IMR-90 (cell line): ENCODE measurements around the gene SLIT3.

ENCODE experiments used
- CEBPB ChIP-seq: IDR thresholded peaks from 2 replicates; pipeline ENCODE4 v1.6.1; 2012; ENCODE audit warnings: low read depth, low read length, improper control_type of control experiment
- POLR2A ChIP-seq: IDR thresholded peaks from 2 replicates; pipeline ENCODE4 v1.6.1; 2012; ENCODE audit warnings: mild to moderate bottlenecking, low read depth, low read length
- RCOR1 ChIP-seq: IDR thresholded peaks from 2 replicates; pipeline ENCODE4 v1.6.1; 2012; ENCODE audit warnings: mild to moderate bottlenecking, low read length, improper control_type of control experiment; ENCODE audit not compliant: insufficient replicate concordance
- SMC3 ChIP-seq: fragments of 150-350 bp; IDR thresholded peaks from 2 replicates; pipeline ENCODE4 v1.6.1; 2016; ENCODE audit warnings: low read depth, mild to moderate bottlenecking, antibody characterized with exemption, low read length, moderate library complexity

DNA sequence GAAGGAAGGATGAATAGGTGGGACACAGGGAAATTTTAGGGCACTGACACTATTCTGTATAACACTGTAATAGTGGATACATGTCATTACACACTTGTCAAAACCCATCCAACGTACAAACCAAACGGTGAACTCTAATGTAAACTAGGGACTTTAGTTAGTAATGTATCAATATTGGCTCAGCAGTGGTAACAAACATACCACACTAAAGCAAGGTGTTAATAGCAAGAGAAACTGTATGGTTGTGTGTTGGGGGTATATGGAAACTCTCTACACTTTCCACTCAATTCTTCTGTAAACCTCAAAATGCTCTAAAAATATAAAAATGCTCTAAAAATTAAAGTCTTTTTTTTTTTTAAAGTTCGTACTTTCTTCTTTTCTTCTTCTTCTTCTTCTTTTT, 428.7 kb downstream of the SLIT3 start:
- TF ChIP-seq CEBPB (no peak), POLR2A (no peak), RCOR1 (no peak), SMC3 (no peak)
